ENCODE measurements around the gene EARS2.

GRCh38 chr16:23535901-23536300 is 21.2 kb downstream of the EARS2 start:
- TF ChIP-seq CTCF (IDR thresholded peaks at IDR 0.05; ENCODE audit: insufficient read depth, low read length, poor library complexity, severe bottlenecking) (no peak), EZH2phosphoT487 (conservative IDR thresholded peaks at IDR 0.05; ENCODE audit: low read length) (no peak)
